Measurements from ENCODE around the gene KTN1. TPM values are rescaled to one million over a fixed set of nuclear protein-coding genes. Genes with fewer than 3 reads are reported as not detected.
A peak's percentile ranks its signal among the peaks of the same experiment; 100 is the strongest.

Gene KTN1
- total RNA-seq, 1 experiment from 2014 or later, result 55.8 TPM

DNA sequence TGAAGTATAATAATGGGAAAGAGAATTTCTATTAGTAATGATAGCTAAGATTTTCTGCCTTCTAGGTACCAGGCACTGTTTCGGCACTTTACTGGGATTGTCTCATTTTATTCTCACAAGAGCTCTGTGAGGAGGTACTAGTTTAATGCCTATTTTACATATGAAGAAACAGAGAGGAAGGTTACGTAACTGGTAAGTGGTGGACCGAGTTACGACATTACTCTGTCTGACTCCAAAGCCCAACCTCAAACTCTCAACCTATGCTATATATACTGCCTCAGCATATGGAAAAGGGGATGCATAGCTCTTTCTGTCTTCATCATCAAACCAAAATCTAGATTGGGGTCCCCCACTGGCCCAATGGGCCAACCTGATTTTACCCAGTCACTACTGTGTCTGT is 133.5 kb downstream of the KTN1 start:
- Histone ChIP-seq H3K27me3 (ENCODE audit: control insufficient read depth, insufficient read depth, low read length) (no peaks in the 10 kb centered on the region), H3K4me3 (ENCODE audit: insufficient read depth, low read depth, low read length) (no peak overlapping the region), H3K36me3 (replicated peaks; ENCODE audit: control insufficient read depth, insufficient read depth, low read length) (no peaks in the 10 kb centered on the region)
- DNase-seq, result no peak

DNA sequence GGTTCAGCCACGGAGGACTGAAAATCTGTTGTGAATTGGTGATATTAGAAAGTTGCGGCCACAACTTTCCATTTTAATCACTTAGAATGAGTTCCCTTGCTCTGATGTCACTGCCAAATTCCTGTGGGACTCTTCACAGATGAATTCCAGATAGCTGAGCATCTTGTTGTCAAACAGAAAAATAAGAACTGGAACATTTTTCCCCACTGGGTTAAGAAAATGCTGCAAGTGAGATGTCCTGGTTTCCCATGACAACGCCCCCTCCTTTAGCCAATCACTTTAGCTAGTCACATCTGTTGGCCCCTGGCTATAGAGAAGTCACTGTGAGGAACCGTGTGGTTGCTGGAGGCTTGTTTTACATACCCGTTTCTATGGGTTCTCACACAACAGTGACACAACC is 135.9 kb downstream of the KTN1 start:
- Histone ChIP-seq H3K36me3 (replicated peaks; ENCODE audit: control insufficient read depth, insufficient read depth, low read length) (no peaks in the 10 kb centered on the region), H3K27me3 (ENCODE audit: control insufficient read depth, insufficient read depth, low read length) (no peaks in the 10 kb centered on the region), H3K4me3 (ENCODE audit: insufficient read depth, low read depth, low read length) (no peak overlapping the region)
- no peak for DNase-seq

DNA sequence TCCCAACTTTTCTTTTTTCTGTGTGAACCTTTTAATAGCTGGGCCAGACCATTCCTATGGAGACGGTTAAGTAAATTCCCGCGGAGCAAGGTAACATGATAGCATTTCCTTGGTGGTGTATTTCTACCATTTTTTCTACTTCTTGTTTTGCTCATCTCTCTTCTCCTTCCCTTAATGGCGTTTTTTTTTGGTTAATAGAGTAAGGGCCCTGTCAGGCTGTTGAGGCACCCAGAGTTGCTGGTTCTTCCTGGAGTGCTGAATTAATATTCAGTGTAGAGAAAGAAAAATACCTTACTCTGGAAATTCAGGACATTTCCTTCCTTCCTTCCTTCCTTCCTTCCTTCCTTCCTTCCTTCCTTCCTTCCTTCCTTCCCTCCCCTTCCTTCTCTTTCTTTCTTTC is 137.6 kb downstream of the KTN1 start:
- DNase-seq, result no peak
- no peak overlapping the region for H3K4me3 ChIP-seq (ENCODE audit: insufficient read depth, low read depth, low read length)
- no peaks in the 10 kb centered on the region for H3K27me3 ChIP-seq (ENCODE audit: control insufficient read depth, insufficient read depth, low read length)
- no peaks in the 10 kb centered on the region for H3K36me3 ChIP-seq (replicated peaks; ENCODE audit: control insufficient read depth, insufficient read depth, low read length)

DNA sequence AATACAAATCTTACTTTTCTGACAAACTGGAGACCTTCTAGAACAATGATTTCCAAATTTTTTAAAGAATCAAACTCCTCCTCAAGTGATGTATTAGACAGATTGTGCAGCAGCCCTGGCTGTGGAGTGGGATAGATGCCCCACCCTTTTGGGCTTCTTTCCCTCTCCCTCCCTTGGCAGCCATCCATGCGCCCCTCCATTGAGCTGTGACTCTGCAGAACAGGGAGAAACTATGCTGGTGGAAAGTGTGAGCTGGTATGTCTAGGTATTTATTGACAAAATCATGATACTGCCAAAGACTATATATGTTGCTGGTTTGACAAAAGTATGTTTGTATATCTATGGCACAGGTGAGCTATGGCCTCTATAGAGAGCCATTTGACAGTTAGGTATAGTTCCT is 138.5 kb downstream of the KTN1 start:
- Histone ChIP-seq H3K4me3 (ENCODE audit: insufficient read depth, low read depth, low read length) (no peak overlapping the region), H3K27me3 (ENCODE audit: control insufficient read depth, insufficient read depth, low read length) (no peaks in the 10 kb centered on the region), H3K36me3 (replicated peaks; ENCODE audit: control insufficient read depth, insufficient read depth, low read length) (no peaks in the 10 kb centered on the region)
- DNase-seq, result no peak

DNA sequence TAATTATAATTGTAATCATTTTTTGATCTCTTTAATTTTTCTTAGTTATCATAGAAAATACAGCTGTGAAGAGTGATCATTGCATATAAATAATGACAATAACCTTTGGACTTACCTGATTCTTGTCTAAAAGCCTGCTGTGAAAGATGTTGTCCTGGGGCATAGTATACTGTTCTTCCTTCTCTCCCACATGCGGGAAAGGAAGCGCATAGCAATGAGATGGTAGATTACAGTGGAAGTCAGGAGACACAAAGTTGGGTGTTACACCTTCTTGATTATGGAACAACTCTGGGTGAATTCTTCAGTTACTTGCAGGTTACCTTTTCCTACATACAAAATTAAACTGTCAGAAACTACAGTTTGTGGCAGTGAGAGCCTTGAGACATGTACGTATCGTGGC is 140.8 kb downstream of the KTN1 start:
- no peaks in the 10 kb centered on the region for H3K36me3 ChIP-seq (replicated peaks; ENCODE audit: control insufficient read depth, insufficient read depth, low read length)
- DNase-seq, result no peak
- no peaks in the 10 kb centered on the region for H3K27me3 ChIP-seq (ENCODE audit: control insufficient read depth, insufficient read depth, low read length)
- H3K4me3 ChIP-seq (ENCODE audit: insufficient read depth, low read depth, low read length), result no peak overlapping the region

DNA sequence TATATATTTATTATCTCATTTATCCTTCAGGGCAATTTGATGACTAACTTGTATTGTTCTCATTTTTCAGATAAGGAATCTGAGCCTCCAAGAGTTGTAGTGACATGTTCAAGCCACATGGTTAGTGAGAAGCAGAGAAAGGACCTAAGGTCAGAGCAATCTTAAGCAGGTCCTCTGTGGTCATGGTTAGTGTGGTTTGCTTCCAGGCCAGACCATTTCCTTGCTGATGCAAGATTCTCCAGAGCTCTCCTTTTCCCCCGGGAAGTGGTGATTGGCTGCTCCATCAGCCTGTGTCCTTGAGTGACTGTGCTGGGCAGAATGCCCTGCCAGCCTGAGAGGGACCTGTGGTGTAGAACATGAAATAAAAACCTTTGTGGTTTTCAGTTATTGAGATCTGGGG is 141.3 kb downstream of the KTN1 start:
- DNase-seq, result no peak
- H3K36me3 ChIP-seq (replicated peaks; ENCODE audit: control insufficient read depth, insufficient read depth, low read length), result no peaks in the 10 kb centered on the region
- no peak overlapping the region for H3K4me3 ChIP-seq (ENCODE audit: insufficient read depth, low read depth, low read length)
- H3K27me3 ChIP-seq (ENCODE audit: control insufficient read depth, insufficient read depth, low read length), result no peaks in the 10 kb centered on the region

DNA sequence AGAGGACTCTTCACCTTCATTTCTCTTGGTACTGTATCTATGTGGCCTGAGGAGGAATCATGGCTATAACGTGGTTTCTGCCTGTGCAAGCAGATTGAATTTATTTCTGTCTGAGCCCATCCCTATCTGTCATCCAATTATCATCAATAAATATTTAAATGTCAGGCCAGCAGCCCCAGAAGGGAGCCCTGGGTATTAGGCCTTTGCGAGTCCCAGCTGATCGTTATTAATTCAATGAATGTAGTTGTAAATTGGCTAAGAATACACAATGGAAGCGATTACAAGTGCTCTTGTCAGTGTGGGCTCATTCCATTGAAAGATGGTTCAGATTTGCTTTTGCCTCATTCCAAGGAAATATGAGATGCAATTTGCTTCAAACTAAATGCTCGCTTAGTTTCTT is 142.0 kb downstream of the KTN1 start:
- Histone ChIP-seq H3K27me3 (ENCODE audit: control insufficient read depth, insufficient read depth, low read length) (no peaks in the 10 kb centered on the region), H3K4me3 (ENCODE audit: insufficient read depth, low read depth, low read length) (no peak overlapping the region), H3K36me3 (replicated peaks; ENCODE audit: control insufficient read depth, insufficient read depth, low read length) (no peaks in the 10 kb centered on the region)
- no peak for DNase-seq

DNA sequence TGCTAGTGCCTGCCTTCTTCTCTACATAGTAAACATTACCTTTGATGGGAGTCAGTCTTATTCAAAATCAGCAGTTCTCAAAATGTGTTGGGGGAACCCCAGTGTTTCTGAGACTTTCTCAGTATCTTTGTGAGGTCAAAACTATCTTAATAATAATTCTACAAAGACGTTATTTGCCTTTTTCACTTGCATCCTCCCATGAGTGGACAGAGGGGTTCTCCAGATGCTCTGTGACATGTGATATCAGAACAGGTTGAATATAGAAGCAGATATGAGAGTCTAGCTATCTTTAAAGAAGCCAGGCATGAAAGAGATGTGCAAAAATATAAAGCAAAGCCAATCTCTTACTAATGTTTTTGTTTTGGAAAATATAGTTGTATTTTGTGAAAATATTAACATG is 144.7 kb downstream of the KTN1 start:
- DNase-seq, result no peak
- H3K27me3 ChIP-seq (ENCODE audit: control insufficient read depth, insufficient read depth, low read length), result no peaks in the 10 kb centered on the region; the same call in 1 of the 2 replicates
- no peaks in the 10 kb centered on the region for H3K36me3 ChIP-seq (replicated peaks; ENCODE audit: control insufficient read depth, insufficient read depth, low read length)
- H3K4me3 ChIP-seq (ENCODE audit: insufficient read depth, low read depth, low read length), result no peak overlapping the region

DNA sequence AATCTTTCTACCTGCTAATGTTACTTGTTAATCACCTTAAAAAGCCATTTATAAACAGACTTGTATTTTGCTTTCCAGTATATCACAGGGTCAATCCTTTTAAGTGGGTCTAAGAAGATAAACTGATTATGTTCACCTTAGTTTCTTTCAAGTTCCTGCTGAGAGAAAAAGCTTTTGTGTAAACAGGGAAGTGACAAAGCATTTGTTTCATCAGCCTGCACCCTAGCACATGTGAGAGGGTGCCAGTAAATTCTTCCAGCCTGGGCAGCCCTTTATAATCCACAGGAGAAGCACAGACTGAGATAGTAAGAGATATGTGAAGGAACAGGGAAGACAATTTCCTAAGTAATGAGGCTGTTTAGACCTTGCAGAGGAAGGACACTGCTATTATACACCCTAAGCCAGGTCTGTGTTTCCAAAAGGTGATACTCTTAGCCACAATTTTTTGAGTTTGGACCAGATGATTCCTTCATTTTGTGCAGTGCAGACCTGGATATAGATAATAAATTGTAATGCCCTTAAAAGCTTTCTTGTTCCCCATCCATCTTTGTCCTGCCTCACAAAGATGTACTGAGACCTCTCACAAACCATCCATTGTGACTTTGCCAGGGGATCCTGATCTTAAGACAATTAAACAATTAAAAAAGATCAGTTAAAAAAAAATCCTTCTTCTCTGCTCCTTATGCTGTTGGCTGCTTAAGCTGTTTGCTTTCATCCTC is 150.7 kb downstream of the KTN1 start:
- DNase-seq, result no peak
- no peak overlapping the region for H3K4me3 ChIP-seq (ENCODE audit: insufficient read depth, low read depth, low read length)
- no peaks in the 10 kb centered on the region; the same call in 1 of the 2 replicates for H3K27me3 ChIP-seq (ENCODE audit: control insufficient read depth, insufficient read depth, low read length)
- no peaks in the 10 kb centered on the region for H3K36me3 ChIP-seq (replicated peaks; ENCODE audit: control insufficient read depth, insufficient read depth, low read length)

DNA sequence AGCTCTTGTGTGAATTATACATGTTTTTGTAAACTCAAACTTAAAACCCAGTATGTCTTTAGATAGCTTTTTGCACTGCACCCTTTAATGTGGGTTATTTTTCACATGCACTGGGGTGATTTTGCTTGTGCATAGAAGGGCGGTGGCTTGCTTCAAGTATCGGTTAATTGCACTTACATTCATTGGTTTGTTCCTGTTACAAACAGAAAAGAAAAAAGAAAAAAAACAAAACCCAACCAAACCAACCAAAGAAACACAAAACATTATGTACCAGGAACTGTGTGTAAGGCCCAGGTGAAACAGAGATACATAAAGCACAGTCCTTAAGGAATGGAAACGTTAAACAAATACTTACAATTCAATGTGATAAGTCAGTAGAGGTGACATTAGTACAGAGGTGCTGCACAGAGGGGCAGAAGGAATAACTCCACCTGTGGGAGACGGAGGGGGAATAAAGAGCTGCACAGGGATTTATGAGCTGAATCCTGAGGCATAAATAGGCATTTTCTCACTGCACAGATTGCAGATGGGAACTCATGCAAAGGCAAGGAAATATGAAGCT is 151.4 kb downstream of the KTN1 start:
- H3K4me3 ChIP-seq (ENCODE audit: insufficient read depth, low read depth, low read length), result no peak overlapping the region
- no peaks in the 10 kb centered on the region for H3K36me3 ChIP-seq (replicated peaks; ENCODE audit: control insufficient read depth, insufficient read depth, low read length)
- no peak for DNase-seq
- no peaks in the 10 kb centered on the region; the same call in 1 of the 2 replicates for H3K27me3 ChIP-seq (ENCODE audit: control insufficient read depth, insufficient read depth, low read length)

DNA sequence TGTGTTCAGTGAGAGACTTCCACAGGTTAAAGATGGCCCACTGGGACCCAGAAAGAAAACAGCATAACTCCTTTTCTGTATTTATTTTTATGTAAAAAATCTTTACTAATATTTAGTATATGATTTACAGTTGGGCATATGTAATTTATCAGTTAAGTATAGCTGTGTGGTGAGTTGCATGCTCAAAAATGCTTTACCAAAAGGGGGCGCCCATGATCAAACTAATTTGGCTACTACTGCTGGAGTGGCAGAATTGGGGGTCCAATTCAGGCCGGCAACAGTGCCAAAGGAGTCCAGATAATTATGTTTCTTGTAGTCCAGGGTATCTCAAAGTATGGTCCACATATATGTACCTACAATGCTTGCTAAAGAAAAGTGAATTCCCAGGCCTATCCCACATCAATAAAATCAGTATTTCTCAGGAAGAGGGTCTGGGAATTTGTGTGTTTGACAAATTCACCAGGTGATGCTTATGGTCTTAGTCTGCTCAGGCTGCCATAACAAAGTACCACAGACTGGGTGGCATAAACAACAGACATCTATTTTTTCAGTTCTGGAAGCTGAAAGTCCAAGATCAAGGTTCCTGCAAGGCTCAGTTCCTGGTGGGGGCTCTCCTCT is 152.0 kb downstream of the KTN1 start:
- H3K4me3 ChIP-seq (ENCODE audit: insufficient read depth, low read depth, low read length), result no peak overlapping the region
- peak; percentile 37 for DNase-seq
- no peaks in the 10 kb centered on the region; the same call in 1 of the 2 replicates for H3K27me3 ChIP-seq (ENCODE audit: control insufficient read depth, insufficient read depth, low read length)
- no peaks in the 10 kb centered on the region for H3K36me3 ChIP-seq (replicated peaks; ENCODE audit: control insufficient read depth, insufficient read depth, low read length)

DNA sequence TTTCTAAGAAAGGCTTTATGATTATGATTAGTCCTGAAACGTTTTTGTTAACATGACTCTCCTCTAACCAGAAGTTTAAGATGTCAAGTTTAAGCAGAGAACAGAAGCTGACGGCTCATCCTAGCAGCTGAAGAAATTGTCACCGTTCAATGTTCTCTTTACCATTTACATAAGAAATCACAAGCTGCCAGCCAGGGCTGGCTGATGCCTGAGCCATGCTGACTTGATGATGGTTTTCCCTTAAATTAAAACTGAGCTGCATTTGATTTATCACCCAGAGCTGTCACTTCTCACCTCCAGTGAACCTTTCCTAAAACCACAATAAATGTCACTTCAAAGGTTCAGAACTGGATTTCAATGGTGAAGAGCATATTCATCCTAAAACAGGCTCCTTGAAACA is 153.6 kb downstream of the KTN1 start:
- no peak overlapping the region for H3K4me3 ChIP-seq (ENCODE audit: insufficient read depth, low read depth, low read length)
- H3K36me3 ChIP-seq (replicated peaks; ENCODE audit: control insufficient read depth, insufficient read depth, low read length), result no peaks in the 10 kb centered on the region
- no peak for DNase-seq
- no peaks in the 10 kb centered on the region; the same call in 1 of the 2 replicates for H3K27me3 ChIP-seq (ENCODE audit: control insufficient read depth, insufficient read depth, low read length)

Other genes starting within 250 kb of the KTN1 start
- gene ATG14, start 168.4 kb upstream of the KTN1 start, total RNA-seq (2014; rRNA removed; shearing (Covaris generic)), result 9.6 and 11.7 TPM in 2 replicates
- gene TBPL2, start 139.6 kb upstream of the KTN1 start, total RNA-seq (2014; rRNA removed; shearing (Covaris generic)), result not detected in 2 replicates

All from H7 (cell line).